Measurements from ENCODE around the gene PSMA7.

The PSMA7 gene

GRCh38 chr20:62163986-62164762, 21.0 kb upstream of the PSMA7 start:
- H3K9me3 Mint-ChIP-seq, result no peaks in the 10 kb centered on the region
- H3K27me3 Mint-ChIP-seq (ENCODE audit: low read depth), result no peaks in the 10 kb centered on the region
- H3K36me3 Mint-ChIP-seq (ENCODE audit: low read depth), result peaks cover 17% of the 10 kb centered on the region
- no peak overlapping the region for H3K4me3 Mint-ChIP-seq
- peaks cover 5% of the 10 kb centered on the region for H3K4me1 Mint-ChIP-seq (ENCODE audit: low read depth)
- no peak for DNase-seq (ENCODE audit: low spot score)
- H3K27ac Mint-ChIP-seq, result no peak overlapping the region

- peaks cover 7% of the 10 kb centered on the region for H3K4me1 Mint-ChIP-seq (ENCODE audit: low read depth)
- no peaks in the 10 kb centered on the region for H3K27me3 Mint-ChIP-seq (ENCODE audit: low read depth)
- H3K9me3 Mint-ChIP-seq, result no peaks in the 10 kb centered on the region
- no peak overlapping the region for H3K27ac Mint-ChIP-seq
- H3K4me3 Mint-ChIP-seq, result no peak overlapping the region
- DNase-seq (ENCODE audit: low spot score), result no peak
- H3K36me3 Mint-ChIP-seq (ENCODE audit: low read depth), result peaks cover 17% of the 10 kb centered on the region
Observed at GRCh38 chr20:62163485-62163865, 20.3 kb upstream of the PSMA7 start.

- H3K27ac Mint-ChIP-seq, result no peak overlapping the region
- H3K36me3 Mint-ChIP-seq (ENCODE audit: low read depth), result peaks cover 17% of the 10 kb centered on the region
- no peaks in the 10 kb centered on the region for H3K27me3 Mint-ChIP-seq (ENCODE audit: low read depth)
- H3K4me3 Mint-ChIP-seq, result no peak overlapping the region
- DNase-seq (ENCODE audit: low spot score), result no peak
- peaks cover 7% of the 10 kb centered on the region for H3K4me1 Mint-ChIP-seq (ENCODE audit: low read depth)
- no peaks in the 10 kb centered on the region for H3K9me3 Mint-ChIP-seq
Observed at GRCh38 chr20:62162765-62163484, 19.7 kb upstream of the PSMA7 start.

- no peaks in the 10 kb centered on the region for H3K27me3 Mint-ChIP-seq (ENCODE audit: low read depth)
- H3K27ac Mint-ChIP-seq, result no peak overlapping the region
- H3K9me3 Mint-ChIP-seq, result no peaks in the 10 kb centered on the region
- DNase-seq (ENCODE audit: low spot score), result no peak
- H3K4me3 Mint-ChIP-seq, result no peak overlapping the region
- H3K36me3 Mint-ChIP-seq (ENCODE audit: low read depth), result peaks cover 17% of the 10 kb centered on the region
- H3K4me1 Mint-ChIP-seq (ENCODE audit: low read depth), result peaks cover 7% of the 10 kb centered on the region
Observed at GRCh38 chr20:62161347-62161746, 18.2 kb upstream of the PSMA7 start.

GRCh38 chr20:62160876-62161275, 17.7 kb upstream of the PSMA7 start:
- Mint-ChIP-seq H3K4me1 (ENCODE audit: low read depth) (peaks cover 7% of the 10 kb centered on the region), H3K4me3 (no peak overlapping the region), H3K27me3 (ENCODE audit: low read depth) (no peaks in the 10 kb centered on the region), H3K27ac (no peak overlapping the region), H3K36me3 (ENCODE audit: low read depth) (peaks cover 17% of the 10 kb centered on the region), H3K9me3 (no peaks in the 10 kb centered on the region)
- no peak for DNase-seq (ENCODE audit: low spot score)

GRCh38 chr20:62160253-62160652, 17.1 kb upstream of the PSMA7 start:
- no peak for DNase-seq (ENCODE audit: low spot score)
- Mint-ChIP-seq H3K4me1 (ENCODE audit: low read depth) (peaks cover 7% of the 10 kb centered on the region), H3K4me3 (no peak overlapping the region), H3K27ac (no peak overlapping the region), H3K27me3 (ENCODE audit: low read depth) (no peaks in the 10 kb centered on the region), H3K36me3 (ENCODE audit: low read depth) (peaks cover 18% of the 10 kb centered on the region), H3K9me3 (no peaks in the 10 kb centered on the region)

- DNase-seq (ENCODE audit: low spot score), result peak; percentile 84
- H3K4me1 Mint-ChIP-seq (ENCODE audit: low read depth), result peaks cover 7% of the 10 kb centered on the region
- no peaks in the 10 kb centered on the region for H3K27me3 Mint-ChIP-seq (ENCODE audit: low read depth)
- H3K27ac Mint-ChIP-seq, result no peak overlapping the region
- H3K9me3 Mint-ChIP-seq, result peaks cover under 1% of the 10 kb centered on the region
- H3K4me3 Mint-ChIP-seq, result peak overlapping the region; percentile 2
- peaks cover 20% of the 10 kb centered on the region for H3K36me3 Mint-ChIP-seq (ENCODE audit: low read depth)
Observed at GRCh38 chr20:62159839-62160238, 16.6 kb upstream of the PSMA7 start.

- Mint-ChIP-seq H3K9me3 (peaks cover 3% of the 10 kb centered on the region), H3K27ac (no peak overlapping the region), H3K4me1 (ENCODE audit: low read depth) (peaks cover 7% of the 10 kb centered on the region), H3K36me3 (ENCODE audit: low read depth) (peaks cover 24% of the 10 kb centered on the region), H3K27me3 (ENCODE audit: low read depth) (no peaks in the 10 kb centered on the region), H3K4me3 (no peak overlapping the region)
- DNase-seq (ENCODE audit: low spot score), result no peak
Observed at GRCh38 chr20:62159052-62159451, 15.9 kb upstream of the PSMA7 start.

GRCh38 chr20:62158541-62158940, 15.3 kb upstream of the PSMA7 start:
- H3K27ac Mint-ChIP-seq, result no peak overlapping the region
- peaks cover 7% of the 10 kb centered on the region for H3K4me1 Mint-ChIP-seq (ENCODE audit: low read depth)
- H3K4me3 Mint-ChIP-seq, result no peak overlapping the region
- no peak for DNase-seq (ENCODE audit: low spot score)
- H3K9me3 Mint-ChIP-seq, result peaks cover 8% of the 10 kb centered on the region
- H3K27me3 Mint-ChIP-seq (ENCODE audit: low read depth), result no peaks in the 10 kb centered on the region
- peaks cover 27% of the 10 kb centered on the region for H3K36me3 Mint-ChIP-seq (ENCODE audit: low read depth)

GRCh38 chr20:62158088-62158400, 14.8 kb upstream of the PSMA7 start:
- Mint-ChIP-seq H3K4me3 (no peak overlapping the region), H3K36me3 (ENCODE audit: low read depth) (peaks cover 31% of the 10 kb centered on the region), H3K27me3 (ENCODE audit: low read depth) (no peaks in the 10 kb centered on the region), H3K4me1 (ENCODE audit: low read depth) (peaks cover 7% of the 10 kb centered on the region), H3K9me3 (peaks cover 11% of the 10 kb centered on the region), H3K27ac (no peak overlapping the region)
- DNase-seq (ENCODE audit: low spot score), result no peak

- Mint-ChIP-seq H3K27me3 (ENCODE audit: low read depth) (no peaks in the 10 kb centered on the region), H3K36me3 (ENCODE audit: low read depth) (peaks cover 35% of the 10 kb centered on the region), H3K9me3 (peaks cover 16% of the 10 kb centered on the region), H3K27ac (no peak overlapping the region), H3K4me3 (no peak overlapping the region), H3K4me1 (ENCODE audit: low read depth) (peaks cover 7% of the 10 kb centered on the region)
- no peak for DNase-seq (ENCODE audit: low spot score)
Observed at GRCh38 chr20:62157387-62158087, 14.3 kb upstream of the PSMA7 start.

- peak; percentile 57 for DNase-seq (ENCODE audit: low spot score)
- peaks cover 20% of the 10 kb centered on the region for H3K9me3 Mint-ChIP-seq
- H3K27ac Mint-ChIP-seq, result no peak overlapping the region
- H3K4me3 Mint-ChIP-seq, result no peak overlapping the region
- H3K4me1 Mint-ChIP-seq (ENCODE audit: low read depth), result peaks cover 7% of the 10 kb centered on the region
- H3K27me3 Mint-ChIP-seq (ENCODE audit: low read depth), result no peaks in the 10 kb centered on the region
- peaks cover 42% of the 10 kb centered on the region for H3K36me3 Mint-ChIP-seq (ENCODE audit: low read depth)
Observed at GRCh38 chr20:62156592-62157386, 13.6 kb upstream of the PSMA7 start.

- Mint-ChIP-seq H3K9me3 (peaks cover 20% of the 10 kb centered on the region), H3K4me3 (no peak overlapping the region), H3K4me1 (ENCODE audit: low read depth) (peaks cover 7% of the 10 kb centered on the region), H3K27ac (no peak overlapping the region), H3K36me3 (ENCODE audit: low read depth) (peaks cover 46% of the 10 kb centered on the region), H3K27me3 (ENCODE audit: low read depth) (no peaks in the 10 kb centered on the region)
- no peak for DNase-seq (ENCODE audit: low spot score)
Observed at GRCh38 chr20:62156254-62156556, 13.0 kb upstream of the PSMA7 start.

Data from T-helper 2 cell treated with Interferon-gamma antibody and Interleukin-4, amounts not matched to agents 5 μg/mL and 100 μg/mL, for 36 hours (primary cell).